Loucy (cell line): ENCODE data around the gene LRRC71.

ENCODE experiments used
- H2AFZ ChIP-seq: fragments of 200-600 bp; sonication (generic); 2 replicates; pipeline ENCODE4 v1.6.0; 2016; ENCODE audit warnings: antibody characterized with exemption, mild to moderate bottlenecking, low read length, moderate library complexity
- H3F3A ChIP-seq: fragments of 200-600 bp; 2 replicates; pipeline ENCODE4 v1.6.0; 2016; ENCODE audit warnings: antibody characterized with exemption, low read depth, mild to moderate bottlenecking
- H3K27me3 ChIP-seq: fragments of 200-600 bp; sonication (generic); 2 replicates; pipeline ENCODE4 v1.6.1; 2014; ENCODE audit warnings: low read length, mild to moderate bottlenecking; ENCODE audit not compliant: insufficient read depth, poor library complexity, severe bottlenecking
- H3K36me3 ChIP-seq: fragments of 200-600 bp; sonication (generic); 2 replicates; pipeline ENCODE4 v1.6.1; 2016; ENCODE audit warnings: low read length; ENCODE audit not compliant: insufficient read depth
- H3K4me1 ChIP-seq: fragments of 200-600 bp; sonication (generic); 2 replicates; pipeline ENCODE4 v1.5.1; 2014; ENCODE audit warnings: low read length, mild to moderate bottlenecking; ENCODE audit not compliant: insufficient read depth, poor library complexity, severe bottlenecking
- H3K4me2 ChIP-seq: fragments of 200-600 bp; sonication (generic); 2 replicates; pipeline ENCODE4 v1.6.0; 2014; ENCODE audit warnings: antibody characterized with exemption, low read length, low read depth, mild to moderate bottlenecking; ENCODE audit not compliant: poor library complexity, severe bottlenecking
- H3K4me3 ChIP-seq: fragments of 200-600 bp; sonication (generic); 2 replicates; pipeline ENCODE4 v1.5.1; 2014; ENCODE audit warnings: low read length, mild to moderate bottlenecking, mixed read lengths; ENCODE audit not compliant: poor library complexity, severe bottlenecking
- H3K79me2 ChIP-seq: fragments of 200-600 bp; sonication (generic); 2 replicates; pipeline ENCODE4 v1.6.1; 2014; ENCODE audit warnings: low read length; ENCODE audit not compliant: insufficient read depth
- H3K9ac ChIP-seq: fragments of 200-600 bp; sonication (generic); 2 replicates; pipeline ENCODE4 v1.6.0; 2014; ENCODE audit warnings: mild to moderate bottlenecking, low read depth, low read length, moderate library complexity; ENCODE audit not compliant: poor library complexity, severe bottlenecking
- H3K9me2 ChIP-seq: fragments of 200-600 bp; sonication (generic); replicated peaks from 2 replicates; pipeline ENCODE4 v1.6.1; 2016; ENCODE audit warnings: low read depth, low read length, mixed read lengths
- H3K9me3 ChIP-seq: fragments of 200-600 bp; sonication (generic); 2 replicates; pipeline ENCODE4 v1.6.1; 2014; ENCODE audit warnings: mild to moderate bottlenecking, antibody characterized with exemption, low read length, low read depth; ENCODE audit not compliant: insufficient read depth
- H4K20me1 ChIP-seq: fragments of 200-600 bp; sonication (generic); 2 replicates; pipeline ENCODE4 v1.6.0; 2014; ENCODE audit warnings: antibody characterized with exemption, low read length, mild to moderate bottlenecking; ENCODE audit not compliant: insufficient read depth, poor library complexity, severe bottlenecking
- EZH2phosphoT487 ChIP-seq: fragments of 200-600 bp; IDR thresholded peaks from 2 replicates; pipeline ENCODE4 v1.6.1; 2018; ENCODE audit warnings: antibody characterized with exemption, mild to moderate bottlenecking, moderate library complexity, borderline replicate concordance
- TF ChIP-seq, protein P1 (sequence below): fragments of 200-600 bp; sonication (generic); conservative IDR thresholded peaks from 2 replicates; pipeline ENCODE4 v1.5.1; 2014; ENCODE audit warnings: mild to moderate bottlenecking, antibody characterized with exemption, low read length

The LRRC71 gene

GRCh38 chr1:156901966-156902915 lies 18.2 kb upstream of the LRRC71 start:
- no peaks in the 10 kb centered on the region for H3K27me3 ChIP-seq

DNA sequence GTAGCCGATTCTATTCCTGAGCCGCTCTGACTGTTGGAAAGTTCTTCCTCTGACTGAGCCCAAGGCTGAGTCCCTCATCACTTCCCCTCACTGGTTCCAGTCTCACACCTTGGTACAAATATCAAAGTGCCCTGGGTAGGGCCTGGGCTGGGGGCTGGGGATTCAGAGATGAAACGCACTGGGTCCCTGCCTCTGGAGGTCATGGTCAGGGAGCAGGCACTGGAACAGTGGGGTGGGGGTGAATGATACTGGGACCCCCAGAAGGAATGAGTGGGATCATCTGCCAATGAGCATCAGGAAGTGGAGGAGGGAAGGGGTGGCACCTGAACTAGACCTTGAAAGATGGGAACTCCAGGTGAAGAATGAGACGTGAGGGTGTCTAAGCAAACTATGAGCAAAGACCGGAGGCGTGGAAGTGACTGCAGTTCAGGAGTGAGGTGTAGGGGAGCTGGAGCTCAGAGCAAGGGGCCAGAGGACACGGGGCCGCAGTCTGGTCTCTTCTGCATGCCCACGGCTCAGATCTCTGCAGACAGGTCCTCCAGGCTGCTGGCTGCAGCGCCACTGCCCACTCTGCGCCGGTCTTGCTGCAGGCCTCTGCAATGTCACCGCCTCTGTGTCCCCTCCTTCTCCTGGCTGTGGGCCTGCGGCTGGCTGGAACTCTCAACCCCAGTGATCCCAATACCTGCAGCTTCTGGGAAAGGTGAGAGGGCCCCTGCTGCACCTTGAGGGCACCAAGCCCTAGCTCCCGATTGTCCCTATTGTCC lies 16.9 kb upstream of the LRRC71 start:
- Histone ChIP-seq H3K79me2 (no peaks in the 10 kb centered on the region), H3K9me2 (no peaks in the 10 kb centered on the region), H2AFZ (no peak overlapping the region), H3K4me1 (peaks cover 9% of the 10 kb centered on the region), H3K4me3 (no peak overlapping the region), H3K9me3 (no peaks in the 10 kb centered on the region), H3K27me3 (no peaks in the 10 kb centered on the region), H3K9ac (no peak overlapping the region), H3K4me2 (no peak overlapping the region), H4K20me1 (no peaks in the 10 kb centered on the region), H3F3A (no peaks in the 10 kb centered on the region), H3K36me3 (no peaks in the 10 kb centered on the region)
- TF ChIP-seq, protein P1, sequence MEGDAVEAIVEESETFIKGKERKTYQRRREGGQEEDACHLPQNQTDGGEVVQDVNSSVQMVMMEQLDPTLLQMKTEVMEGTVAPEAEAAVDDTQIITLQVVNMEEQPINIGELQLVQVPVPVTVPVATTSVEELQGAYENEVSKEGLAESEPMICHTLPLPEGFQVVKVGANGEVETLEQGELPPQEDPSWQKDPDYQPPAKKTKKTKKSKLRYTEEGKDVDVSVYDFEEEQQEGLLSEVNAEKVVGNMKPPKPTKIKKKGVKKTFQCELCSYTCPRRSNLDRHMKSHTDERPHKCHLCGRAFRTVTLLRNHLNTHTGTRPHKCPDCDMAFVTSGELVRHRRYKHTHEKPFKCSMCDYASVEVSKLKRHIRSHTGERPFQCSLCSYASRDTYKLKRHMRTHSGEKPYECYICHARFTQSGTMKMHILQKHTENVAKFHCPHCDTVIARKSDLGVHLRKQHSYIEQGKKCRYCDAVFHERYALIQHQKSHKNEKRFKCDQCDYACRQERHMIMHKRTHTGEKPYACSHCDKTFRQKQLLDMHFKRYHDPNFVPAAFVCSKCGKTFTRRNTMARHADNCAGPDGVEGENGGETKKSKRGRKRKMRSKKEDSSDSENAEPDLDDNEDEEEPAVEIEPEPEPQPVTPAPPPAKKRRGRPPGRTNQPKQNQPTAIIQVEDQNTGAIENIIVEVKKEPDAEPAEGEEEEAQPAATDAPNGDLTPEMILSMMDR, result no peak
- no peak for TF ChIP-seq EZH2phosphoT487

More at GRCh38 chr1:156901966-156902915, 18.2 kb upstream of the LRRC71 start:
- Histone ChIP-seq H3K4me3 (no peak overlapping the region), H2AFZ (no peak overlapping the region), H3K4me1 (peaks cover 5% of the 10 kb centered on the region), H3K9me2 (no peaks in the 10 kb centered on the region), H3K36me3 (no peaks in the 10 kb centered on the region), H3K9me3 (no peaks in the 10 kb centered on the region), H4K20me1 (no peaks in the 10 kb centered on the region), H3K9ac (no peak overlapping the region), H3K79me2 (no peaks in the 10 kb centered on the region), H3F3A (no peaks in the 10 kb centered on the region), H3K4me2 (no peak overlapping the region)
- TF ChIP-seq EZH2phosphoT487, result no peak

DNA sequence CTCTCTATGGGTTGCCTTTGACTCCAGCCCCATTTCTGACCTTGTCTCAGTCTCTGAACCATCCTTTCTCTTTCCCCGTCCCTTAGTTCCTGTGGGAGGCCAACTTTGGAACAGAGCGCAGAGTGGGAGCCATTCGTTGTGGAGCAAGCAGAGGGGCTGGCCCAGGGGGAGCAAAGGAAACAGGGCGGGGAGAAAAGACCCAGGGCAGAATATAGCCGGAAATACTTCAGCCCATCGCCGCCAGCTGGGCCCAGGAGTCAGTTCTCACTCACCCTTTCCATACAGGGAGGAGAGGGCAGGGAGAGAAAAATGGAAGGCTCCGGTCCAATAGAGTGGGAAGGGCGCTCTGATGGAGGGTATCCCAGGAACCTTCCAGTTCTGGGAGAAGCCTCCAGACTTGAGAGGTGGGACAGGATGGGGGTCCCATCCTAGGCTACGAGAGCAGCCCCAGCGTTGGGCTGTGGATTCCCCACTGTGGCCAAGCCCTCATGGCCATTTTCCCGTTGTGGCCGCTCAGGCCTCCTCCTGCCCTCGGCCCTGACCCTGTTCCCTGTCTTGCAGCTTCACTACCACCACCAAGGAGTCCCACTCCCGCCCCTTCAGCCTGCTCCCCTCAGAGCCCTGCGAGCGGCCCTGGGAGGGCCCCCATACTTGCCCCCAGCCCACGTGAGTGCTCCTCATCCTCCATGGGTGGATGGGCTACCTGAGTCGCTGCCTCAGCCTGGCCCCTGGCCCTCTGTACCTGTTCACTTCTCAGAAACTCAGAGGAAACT lies 16.1 kb upstream of the LRRC71 start:
- H3K9ac ChIP-seq, result no peak overlapping the region
- H3K4me1 ChIP-seq, result peaks cover 9% of the 10 kb centered on the region
- H2AFZ ChIP-seq, result no peak overlapping the region
- H3K9me2 ChIP-seq, result no peaks in the 10 kb centered on the region
- no peaks in the 10 kb centered on the region for H3K79me2 ChIP-seq
- no peaks in the 10 kb centered on the region for H3K9me3 ChIP-seq
- TF ChIP-seq, protein P1, result no peak
- TF ChIP-seq EZH2phosphoT487, result no peak
- no peaks in the 10 kb centered on the region for H3K36me3 ChIP-seq
- no peak overlapping the region for H3K4me3 ChIP-seq
- no peaks in the 10 kb centered on the region for H3K27me3 ChIP-seq
- no peaks in the 10 kb centered on the region for H3F3A ChIP-seq
- H4K20me1 ChIP-seq, result no peaks in the 10 kb centered on the region
- H3K4me2 ChIP-seq, result no peak overlapping the region
